A549 (cell line): ENCODE results near the gene RIPPLY3.
"Not testable (repeated sequence)": the region's sequence is repeated elsewhere in the genome, so short reads cannot be mapped to it uniquely, and the experiment has no call there.

Source experiments
- CTCF ChIP-seq: fragments of >200 bp; sonication (Bioruptor Twin); formaldehyde crosslinking; IDR thresholded peaks from 3 replicates; pipeline ENCODE4 v1.5.1; 2016
- EP300 ChIP-seq, 2 experiments: fragments of >200 bp; sonication (Bioruptor Twin); formaldehyde crosslinking; IDR thresholded peaks; 2 replicates in 1 of 2; 3 replicates in 1 of 2; pipeline ENCODE4 v1.6.1; 2016 to 2017
- JUN ChIP-seq, 2 experiments: fragments of >200 bp; sonication (Bioruptor Twin); formaldehyde crosslinking; IDR thresholded peaks; 2 replicates in 1 of 2; 3 replicates in 1 of 2; pipeline ENCODE4 v1.6.1; 2016 to 2017
- KDM5A ChIP-seq: fragments of 200-600 bp; sonication (generic); IDR thresholded peaks from 2 replicates; pipeline ENCODE4 v1.6.1; 2016; ENCODE audit warnings: antibody characterized with exemption, mild to moderate bottlenecking
- MAFK ChIP-seq: fragments of 450-650 bp; IDR thresholded peaks from 2 replicates; pipeline ENCODE4 v1.6.1; 2014; ENCODE audit not compliant: partially characterized antibody
- MAZ ChIP-seq: fragments of 150-350 bp; IDR thresholded peaks from 2 replicates; pipeline ENCODE4 v1.6.1; 2014; ENCODE audit warnings: antibody characterized with exemption, low read depth, low read length, borderline replicate concordance
- MYC ChIP-seq: IDR thresholded peaks from 2 replicates; pipeline ENCODE4 v1.6.1; 2012; ENCODE audit warnings: mild to moderate bottlenecking, inconsistent platforms, low read length, improper control_type of control experiment, borderline replicate concordance
- POLR2A ChIP-seq: IDR thresholded peaks from 2 replicates; pipeline ENCODE4 v1.6.1; 2012; ENCODE audit warnings: mild to moderate bottlenecking, low read length
- RCOR1 ChIP-seq: fragments of 150-350 bp; IDR thresholded peaks from 2 replicates; pipeline ENCODE4 v1.6.1; 2014; ENCODE audit warnings: antibody characterized with exemption, low read length, low read depth
- RNF2 ChIP-seq: fragments of 200-600 bp; sonication (generic); IDR thresholded peaks from 2 replicates; pipeline ENCODE4 v1.6.1; 2016; ENCODE audit warnings: low read depth, mild to moderate bottlenecking, antibody characterized with exemption, moderate library complexity, borderline replicate concordance
- USF2 ChIP-seq: fragments of 450-650 bp; IDR thresholded peaks from 2 replicates; pipeline ENCODE4 v1.6.1; 2014; ENCODE audit warnings: antibody characterized with exemption

- not testable (repeated sequence) for TF ChIP-seq POLR2A; MAZ; EP300 (IDR thresholded peaks at IDR 0.05); CTCF; MAFK; RCOR1; USF2; JUN (IDR thresholded peaks at IDR 0.05); RNF2; KDM5A; MYC
These were observed 17.3 kb upstream of the RIPPLY3 start for GRCh38 chr21:36989199-36989698.
